ENCODE measurements around the gene SPPL3. TPM values are rescaled to one million over a fixed set of nuclear protein-coding genes. Genes with fewer than 3 reads are reported as not detected.

Gene SPPL3
- total and polyA plus RNA-seq, 4 donors: 7.4 to 12.6 (median 8.7) TPM

GRCh38 chr12:120943482-120943881 lies 39.3 kb upstream of the SPPL3 start:
- Histone ChIP-seq H3K4me3 (ENCODE audit: low read depth in 1 of 3, low read length in 3 of 3) (no peak overlapping the region), H3K27ac (ENCODE audit: low read depth in 1 of 2, low read length in 2 of 2) (no peak overlapping the region), H3K27me3 (ENCODE audit: control insufficient read depth in 4 of 4, insufficient read depth in 4 of 4, low read length in 3 of 4) (no peaks in the 10 kb centered on the region), H3K36me3 (ENCODE audit: control insufficient read depth in 4 of 4, insufficient read depth in 3 of 4, low read depth in 1 of 4, low read length in 3 of 4) (no peaks in the 10 kb centered on the region), H3K9ac (ENCODE audit: low read depth in 1 of 2, low read length in 2 of 2) (no peak overlapping the region), H3K4me1 (ENCODE audit: control insufficient read depth in 4 of 4, insufficient read depth in 4 of 4, low read length in 3 of 4) (peaks cover 0 to 2% (median 0%) of the 10 kb centered on the region in 4 donors), H3K9me3 (ENCODE audit: control insufficient read depth in 4 of 4, low read length in 3 of 4) (no peaks in the 10 kb centered on the region)
- 80% methylated on average over 3 of the region's 3 CpGs for WGBS
- TF ChIP-seq HNF4A (conservative IDR thresholded peaks at IDR 0.05) (no peak), CTCF (IDR thresholded peaks at IDR 0.05; ENCODE audit: low read depth, low read length, missing input control) (no peak), EGR1 (IDR thresholded peaks at IDR 0.05; ENCODE audit: low read depth in 2 of 2) (no peak), HNF4G (IDR thresholded peaks at IDR 0.05) (no peak), GABPA (IDR thresholded peaks at IDR 0.05 in 1 of 2, conservative IDR thresholded peaks at IDR 0.05 in 1 of 2) (no peak), ATF3 (IDR thresholded peaks at IDR 0.05) (no peak), RAD21 (IDR thresholded peaks at IDR 0.05) (no peak), YY1 (IDR thresholded peaks at IDR 0.05) (no peak)
- DNase-seq (ENCODE audit: low spot score): no peak

- DNase-seq (ENCODE audit: low spot score): no peak
- Histone ChIP-seq H3K36me3 (ENCODE audit: control insufficient read depth in 4 of 4, insufficient read depth in 3 of 4, low read depth in 1 of 4, low read length in 3 of 4) (no peaks in the 10 kb centered on the region), H3K9ac (ENCODE audit: low read depth in 1 of 2, low read length in 2 of 2) (no peak overlapping the region), H3K27me3 (ENCODE audit: control insufficient read depth in 4 of 4, insufficient read depth in 4 of 4, low read length in 3 of 4) (no peaks in the 10 kb centered on the region), H3K4me3 (ENCODE audit: low read depth in 1 of 3, low read length in 3 of 3) (no peak overlapping the region), H3K27ac (ENCODE audit: low read depth in 1 of 2, low read length in 2 of 2) (no peak overlapping the region), H3K4me1 (ENCODE audit: control insufficient read depth in 4 of 4, insufficient read depth in 4 of 4, low read length in 3 of 4) (peaks cover 0 to 2% (median 0%) of the 10 kb centered on the region in 4 donors), H3K9me3 (ENCODE audit: control insufficient read depth in 4 of 4, low read length in 3 of 4) (no peaks in the 10 kb centered on the region)
- WGBS: 70% methylated on average over 3 of the region's 3 CpGs
- TF ChIP-seq NR2F2 (IDR thresholded peaks at IDR 0.05): no peak
- TF ChIP-seq HNF4A (conservative IDR thresholded peaks at IDR 0.05): no peak
- no peak for TF ChIP-seq RAD21 (IDR thresholded peaks at IDR 0.05)
- no peak for TF ChIP-seq FOXA1 (IDR thresholded peaks at IDR 0.05)
- TF ChIP-seq REST (IDR thresholded peaks at IDR 0.05): no peak
- no peak for TF ChIP-seq EGR1 (IDR thresholded peaks at IDR 0.05; ENCODE audit: low read depth in 2 of 2)
- no peak for TF ChIP-seq ATF3 (IDR thresholded peaks at IDR 0.05)
- no peak for TF ChIP-seq MAX (IDR thresholded peaks at IDR 0.05)
Measured at GRCh38 chr12:120941846-120942405, 37.8 kb upstream of the SPPL3 start.

Measured in liver (tissue), 9 donors.